ENCODE data around the gene THRB.

DNA sequence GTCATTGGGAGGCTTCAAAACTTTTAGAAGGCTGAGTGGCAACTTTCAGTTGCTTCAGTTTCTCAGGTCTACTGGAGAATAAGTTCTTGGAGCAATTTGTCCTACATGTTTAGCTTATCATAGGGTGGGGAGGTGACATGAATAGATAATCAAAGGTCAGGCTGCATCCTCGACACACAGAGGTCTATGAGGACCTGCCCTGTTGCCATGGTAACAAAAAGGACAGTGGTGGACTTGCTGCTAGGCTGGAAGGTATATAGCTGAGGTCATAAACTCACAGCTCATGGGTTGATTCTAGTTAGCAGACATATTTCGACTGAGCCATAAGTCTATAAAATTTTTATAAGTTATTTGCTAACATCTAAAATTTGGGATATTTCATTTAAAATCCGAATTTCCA, 267.0 kb downstream of the THRB start:
- no peak for TF ChIP-seq POLR2A (IDR thresholded peaks at IDR 0.05; ENCODE audit: low read depth, low read length)
- no peak for TF ChIP-seq POLR2AphosphoS5 (IDR thresholded peaks at IDR 0.05; ENCODE audit: low read depth, low read length)
- TF ChIP-seq PAX5 (IDR thresholded peaks at IDR 0.05; ENCODE audit: insufficient read depth, low read length, severe bottlenecking): no peak
- no peak for TF ChIP-seq SPI1 (IDR thresholded peaks at IDR 0.05; ENCODE audit: low read depth, low read length)
- TF ChIP-seq TAF1 (IDR thresholded peaks at IDR 0.05; ENCODE audit: low read depth, low read length): no peak
